Measurements from ENCODE around the gene NFKBIB.

The NFKBIB gene

DNA sequence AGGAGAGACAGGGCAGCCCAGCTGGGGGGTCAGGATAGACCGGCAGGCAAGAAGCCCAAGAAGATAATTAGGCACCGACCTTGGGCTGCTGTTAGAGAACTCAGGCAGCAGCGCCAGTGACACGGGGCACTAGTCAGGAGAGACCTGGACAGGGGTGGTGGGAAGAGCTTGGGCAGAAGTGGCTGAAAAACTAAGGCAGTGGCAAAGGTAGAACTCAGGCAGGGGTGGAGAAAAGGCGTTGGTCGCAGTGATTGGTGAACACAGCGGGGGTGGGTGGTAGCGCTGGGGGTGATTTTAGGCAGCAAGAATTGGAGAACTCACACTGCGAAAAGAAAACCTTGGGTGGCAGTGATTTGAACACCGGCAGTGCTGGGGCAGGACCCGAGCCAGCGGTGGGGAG is 7.9 kb downstream of the NFKBIB start:
- TF ChIP-seq, protein P1, sequence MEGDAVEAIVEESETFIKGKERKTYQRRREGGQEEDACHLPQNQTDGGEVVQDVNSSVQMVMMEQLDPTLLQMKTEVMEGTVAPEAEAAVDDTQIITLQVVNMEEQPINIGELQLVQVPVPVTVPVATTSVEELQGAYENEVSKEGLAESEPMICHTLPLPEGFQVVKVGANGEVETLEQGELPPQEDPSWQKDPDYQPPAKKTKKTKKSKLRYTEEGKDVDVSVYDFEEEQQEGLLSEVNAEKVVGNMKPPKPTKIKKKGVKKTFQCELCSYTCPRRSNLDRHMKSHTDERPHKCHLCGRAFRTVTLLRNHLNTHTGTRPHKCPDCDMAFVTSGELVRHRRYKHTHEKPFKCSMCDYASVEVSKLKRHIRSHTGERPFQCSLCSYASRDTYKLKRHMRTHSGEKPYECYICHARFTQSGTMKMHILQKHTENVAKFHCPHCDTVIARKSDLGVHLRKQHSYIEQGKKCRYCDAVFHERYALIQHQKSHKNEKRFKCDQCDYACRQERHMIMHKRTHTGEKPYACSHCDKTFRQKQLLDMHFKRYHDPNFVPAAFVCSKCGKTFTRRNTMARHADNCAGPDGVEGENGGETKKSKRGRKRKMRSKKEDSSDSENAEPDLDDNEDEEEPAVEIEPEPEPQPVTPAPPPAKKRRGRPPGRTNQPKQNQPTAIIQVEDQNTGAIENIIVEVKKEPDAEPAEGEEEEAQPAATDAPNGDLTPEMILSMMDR (IDR thresholded peaks at IDR 0.05; ENCODE audit: insufficient read depth, low read length, poor library complexity, severe bottlenecking), result no peak
- TF ChIP-seq EZH2phosphoT487 (conservative IDR thresholded peaks at IDR 0.05; ENCODE audit: low read length), result no peak
- Histone ChIP-seq H3K4me3 (ENCODE audit: insufficient read depth, low read length, poor library complexity, severe bottlenecking) (no peak overlapping the region), H3K27me3 (ENCODE audit: low read length) (no peaks in the 10 kb centered on the region), H3K79me2 (ENCODE audit: insufficient read depth, low read length) (peaks cover 9% of the 10 kb centered on the region), H3K9ac (ENCODE audit: low read length) (no peak overlapping the region), H3K27ac (ENCODE audit: low read depth, low read length) (no peak overlapping the region), H3K9me3 (ENCODE audit: insufficient read depth, low read length) (no peaks in the 10 kb centered on the region), H3F3A (ENCODE audit: insufficient read depth) (no peaks in the 10 kb centered on the region), H3K4me2 (ENCODE audit: low read depth, low read length, poor library complexity, severe bottlenecking) (no peak overlapping the region), H3K9me2 (replicated peaks; ENCODE audit: insufficient read depth, low read length) (no peaks in the 10 kb centered on the region), H2AFZ (ENCODE audit: low read depth, low read length, severe bottlenecking) (no peak overlapping the region), H3K36me3 (ENCODE audit: low read length) (0 out of 2 replicates have a peak, but pooled peaks cover 3% of the 10 kb centered on the region), H4K20me1 (ENCODE audit: low read depth, low read length) (no peaks in the 10 kb centered on the region)

DNA sequence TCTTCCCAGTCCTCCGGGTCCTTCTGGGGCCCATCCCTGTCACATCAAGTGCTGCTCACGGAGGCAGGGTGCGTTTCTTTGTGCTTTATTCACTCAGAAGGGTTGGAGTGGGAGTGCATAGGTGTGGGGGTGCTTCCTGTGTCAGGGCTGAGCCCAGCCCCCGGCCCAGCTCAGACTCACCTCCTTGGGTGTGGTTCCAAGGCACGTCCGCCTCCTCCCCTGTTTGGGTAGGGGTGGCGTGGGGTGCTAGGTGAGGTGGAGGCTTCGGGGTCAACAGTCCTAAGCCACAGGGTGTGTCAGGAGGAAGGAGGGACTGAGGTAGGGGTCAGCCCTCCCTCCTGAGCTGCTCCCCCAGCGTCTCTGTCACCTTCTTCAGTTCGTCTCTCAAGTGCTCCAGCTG is 9.1 kb downstream of the NFKBIB start:
- no peaks in the 10 kb centered on the region for H3K9me3 ChIP-seq (ENCODE audit: insufficient read depth, low read length)
- H3K79me2 ChIP-seq (ENCODE audit: insufficient read depth, low read length), result peaks cover 6% of the 10 kb centered on the region; the same call in 1 of the 2 replicates
- H3K36me3 ChIP-seq (ENCODE audit: low read length), result 0 out of 2 replicates have a peak, but pooled peaks cover 3% of the 10 kb centered on the region
- H3K4me3 ChIP-seq (ENCODE audit: insufficient read depth, low read length, poor library complexity, severe bottlenecking), result no peak overlapping the region
- no peak overlapping the region for H3K27ac ChIP-seq (ENCODE audit: low read depth, low read length)
- H3K9me2 ChIP-seq (replicated peaks; ENCODE audit: insufficient read depth, low read length), result no peaks in the 10 kb centered on the region
- no peak overlapping the region for H3K9ac ChIP-seq (ENCODE audit: low read length)
- H4K20me1 ChIP-seq (ENCODE audit: low read depth, low read length), result no peaks in the 10 kb centered on the region
- H3F3A ChIP-seq (ENCODE audit: insufficient read depth), result no peaks in the 10 kb centered on the region
- H2AFZ ChIP-seq (ENCODE audit: low read depth, low read length, severe bottlenecking), result no peak overlapping the region
- no peaks in the 10 kb centered on the region for H3K27me3 ChIP-seq (ENCODE audit: low read length)
- no peak for TF ChIP-seq EZH2phosphoT487 (conservative IDR thresholded peaks at IDR 0.05; ENCODE audit: low read length)
- TF ChIP-seq, protein P1 (IDR thresholded peaks at IDR 0.05; ENCODE audit: insufficient read depth, low read length, poor library complexity, severe bottlenecking), result no peak
- no peak overlapping the region for H3K4me2 ChIP-seq (ENCODE audit: low read depth, low read length, poor library complexity, severe bottlenecking)

DNA sequence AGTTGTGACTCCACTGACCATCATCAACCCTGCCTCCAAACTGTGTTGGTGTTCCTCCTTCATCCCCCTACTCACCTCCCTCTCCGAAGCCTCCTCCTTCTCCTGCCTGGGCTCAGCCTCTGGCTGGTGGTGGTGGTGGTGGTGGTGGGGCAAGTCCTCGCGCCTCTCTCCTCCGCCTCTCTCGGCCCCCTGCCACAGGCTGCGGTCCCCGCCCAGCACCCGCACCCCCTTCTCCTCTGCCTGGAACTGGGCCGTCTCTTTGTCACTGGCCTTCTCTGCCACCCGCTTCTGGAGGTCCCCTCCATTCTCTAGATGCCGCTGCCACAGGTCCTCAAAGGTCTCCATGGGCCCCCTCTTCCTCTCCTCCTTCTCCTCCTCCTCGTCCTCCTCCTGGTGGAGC is 10.7 kb downstream of the NFKBIB start:
- Histone ChIP-seq H3K4me3 (ENCODE audit: insufficient read depth, low read length, poor library complexity, severe bottlenecking) (no peak overlapping the region), H3K27ac (ENCODE audit: low read depth, low read length) (no peak overlapping the region), H3K27me3 (ENCODE audit: low read length) (no peaks in the 10 kb centered on the region), H3K9ac (ENCODE audit: low read length) (no peak overlapping the region), H3K9me2 (replicated peaks; ENCODE audit: insufficient read depth, low read length) (no peaks in the 10 kb centered on the region), H3K4me2 (ENCODE audit: low read depth, low read length, poor library complexity, severe bottlenecking) (no peak overlapping the region), H3K9me3 (ENCODE audit: insufficient read depth, low read length) (no peaks in the 10 kb centered on the region), H4K20me1 (ENCODE audit: low read depth, low read length) (no peaks in the 10 kb centered on the region), H3K36me3 (ENCODE audit: low read length) (0 out of 2 replicates have a peak, but pooled peaks cover 3% of the 10 kb centered on the region), H3F3A (ENCODE audit: insufficient read depth) (no peaks in the 10 kb centered on the region), H3K79me2 (ENCODE audit: insufficient read depth, low read length) (no peaks in the 10 kb centered on the region), H2AFZ (ENCODE audit: low read depth, low read length, severe bottlenecking) (no peak overlapping the region)
- TF ChIP-seq, protein P1 (IDR thresholded peaks at IDR 0.05; ENCODE audit: insufficient read depth, low read length, poor library complexity, severe bottlenecking), result no peak
- TF ChIP-seq EZH2phosphoT487 (conservative IDR thresholded peaks at IDR 0.05; ENCODE audit: low read length), result no peak

Measured in SU-DHL-6 (cell line).